ENCODE results near the gene MPIG6B.

- TF ChIP-seq POLR2A (IDR thresholded peaks at IDR 0.05; ENCODE audit: low read depth, low read length) (no peak), SPI1 (IDR thresholded peaks at IDR 0.05; ENCODE audit: low read depth, low read length) (no peak), POLR2AphosphoS5 (IDR thresholded peaks at IDR 0.05; ENCODE audit: low read depth, low read length) (no peak), TAF1 (IDR thresholded peaks at IDR 0.05; ENCODE audit: low read depth, low read length) (no peak), POU2F2 (IDR thresholded peaks at IDR 0.05; ENCODE audit: low read depth, low read length) (no peak)
Measured at GRCh38 chr6:31697555-31697954, 25.6 kb upstream of the MPIG6B start.
